Astrocyte (in vitro differentiated cells and primary cell): ENCODE measurements around the gene THSD7B. TPM values are rescaled to one million over a fixed set of nuclear protein-coding genes. Genes with fewer than 3 reads are reported as not detected.

ENCODE experiments used
- DNase-seq: peaks from one replicate; pipeline ENCODE4 v3.0.0-alpha.2; 2010; ENCODE audit warnings: low read depth
- FAIRE-seq: peaks from 2 replicates; lab custom pipeline; 2011; peaks lifted over from hg19 to GRCh38; lab: Jason Lieb, UNC
- H2AFZ ChIP-seq: 2 replicates; pipeline ENCODE4 v1.6.0; 2012; ENCODE audit warnings: low read depth, low read length, inconsistent platforms
- H3K27ac ChIP-seq: 2 replicates; pipeline ENCODE4 v1.5.1; 2011; ENCODE audit warnings: low read depth, low read length, inconsistent platforms
- H3K27me3 ChIP-seq: 2 replicates; pipeline ENCODE4 v1.6.0; 2011; ENCODE audit warnings: low read length, inconsistent platforms; ENCODE audit not compliant: insufficient read depth
- H3K36me3 ChIP-seq: 2 replicates; pipeline ENCODE4 v1.5.1; 2011; ENCODE audit warnings: low read length, inconsistent platforms; ENCODE audit not compliant: insufficient read depth
- H3K4me1 ChIP-seq: 2 replicates; pipeline ENCODE4 v1.5.1; 2011; ENCODE audit warnings: low read length, inconsistent platforms; ENCODE audit not compliant: insufficient read depth
- H3K4me2 ChIP-seq: 2 replicates; pipeline ENCODE4 v1.6.0; 2012; ENCODE audit warnings: low read length, inconsistent platforms
- H3K4me3 ChIP-seq: 2 replicates; pipeline ENCODE4 v1.5.1; 2011; ENCODE audit warnings: low read depth, mild to moderate bottlenecking, low read length, inconsistent platforms; ENCODE audit not compliant: insufficient read depth
- H3K79me2 ChIP-seq: 2 replicates; pipeline ENCODE4 v1.6.0; 2012; ENCODE audit warnings: mild to moderate bottlenecking, low read length, inconsistent platforms; ENCODE audit not compliant: insufficient read depth
- H3K9ac ChIP-seq: 2 replicates; pipeline ENCODE4 v1.6.0; 2012; ENCODE audit warnings: mild to moderate bottlenecking, low read length, inconsistent platforms
- H3K9me3 ChIP-seq: 2 replicates; pipeline ENCODE4 v1.5.1; 2012; ENCODE audit warnings: low read depth, mild to moderate bottlenecking, low read length, inconsistent platforms; ENCODE audit not compliant: insufficient read depth
- H4K20me1 ChIP-seq: 2 replicates; pipeline ENCODE4 v1.6.0; 2012; ENCODE audit warnings: low read length, inconsistent platforms; ENCODE audit not compliant: insufficient read depth
- H3K27ac Mint-ChIP-seq: one replicate; pipeline ENCODE4 v1.8.0; 2021; ENCODE audit warnings: mild to moderate bottlenecking, mixed read lengths; ENCODE audit not compliant: unreplicated experiment
- H3K27me3 Mint-ChIP-seq: one replicate; pipeline ENCODE4 v1.8.0; 2021; ENCODE audit warnings: low read depth, mixed read lengths; ENCODE audit not compliant: unreplicated experiment
- H3K36me3 Mint-ChIP-seq: one replicate; pipeline ENCODE4 v1.8.0; 2021; ENCODE audit warnings: low read depth, mixed read lengths; ENCODE audit not compliant: unreplicated experiment
- H3K4me1 Mint-ChIP-seq: one replicate; pipeline ENCODE4 v1.8.0; 2021; ENCODE audit warnings: low read depth, mixed read lengths; ENCODE audit not compliant: unreplicated experiment
- H3K4me3 Mint-ChIP-seq: one replicate; pipeline ENCODE4 v1.8.0; 2021; ENCODE audit warnings: mild to moderate bottlenecking, moderate library complexity, mixed read lengths; ENCODE audit not compliant: unreplicated experiment
- H3K9me3 Mint-ChIP-seq: one replicate; pipeline ENCODE4 v1.8.0; 2021; ENCODE audit warnings: mild to moderate bottlenecking, mixed read lengths; ENCODE audit not compliant: unreplicated experiment
- EZH2 ChIP-seq: IDR thresholded peaks from 2 replicates; pipeline ENCODE4 v1.6.1; 2012; ENCODE audit warnings: mild to moderate bottlenecking, low read length, inconsistent platforms; ENCODE audit not compliant: insufficient read depth
- total RNA-seq: library from RNA; stranded (reverse); gene quantifications from 2 replicates; pipeline ENCODE4 v1.2.1, GENCODE V29; 2021
- TF ChIP-seq, protein P1 (sequence below): IDR thresholded peaks from 2 replicates; pipeline ENCODE4 v1.5.1; 2011; ENCODE audit warnings: low read depth, mild to moderate bottlenecking, inconsistent platforms, low read length, moderate library complexity; ENCODE audit not compliant: insufficient read depth

THSD7B gene
- total RNA-seq, 1 donor from 2014 or later: 0.18 TPM

DNA sequence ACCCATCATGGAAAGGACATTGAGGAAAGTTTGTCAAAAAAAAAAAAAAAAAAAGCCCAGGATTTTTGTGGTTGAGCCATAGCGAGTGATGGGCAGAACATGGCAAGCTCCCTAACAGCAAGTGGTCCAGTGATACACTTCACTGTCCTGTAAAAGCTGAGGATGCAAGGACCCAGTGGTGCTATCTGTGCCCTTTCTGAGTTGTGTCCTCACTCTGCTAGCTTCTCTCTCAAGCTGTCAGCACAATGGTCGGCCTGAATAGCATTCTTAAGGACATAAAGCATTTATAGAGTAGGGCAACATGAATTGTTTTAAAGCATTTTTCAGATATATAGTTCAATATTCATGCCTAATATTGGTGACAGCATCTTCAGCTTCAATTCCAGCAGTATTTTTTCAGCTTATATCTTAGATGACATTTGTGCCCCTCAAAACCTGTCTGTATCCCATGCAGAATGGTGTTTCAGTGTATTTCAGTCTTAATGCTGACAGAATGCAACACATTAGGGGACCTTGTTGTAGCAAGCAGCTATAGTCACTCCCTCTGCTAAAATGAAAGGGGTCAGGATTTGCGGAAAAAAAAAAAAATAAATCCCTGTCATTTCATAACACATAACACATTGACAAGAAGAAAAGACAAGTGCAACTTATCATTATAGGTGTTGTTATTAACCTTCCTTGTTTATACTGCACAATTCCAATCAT, 496.7 kb downstream of the THSD7B start:
- Histone ChIP-seq H3K4me2 (no peak overlapping the region), H3K4me3 (no peak overlapping the region), H4K20me1 (no peaks in the 10 kb centered on the region), H3K9ac (no peak overlapping the region), H3K9me3 (no peaks in the 10 kb centered on the region), H3K36me3 (no peaks in the 10 kb centered on the region), H3K4me1 (no peaks in the 10 kb centered on the region), H2AFZ (no peak overlapping the region), H3K27ac (no peak overlapping the region), H3K79me2 (no peaks in the 10 kb centered on the region), H3K27me3 (no peaks in the 10 kb centered on the region)
- Mint-ChIP-seq H3K4me3 (no peak overlapping the region), H3K27me3 (no peaks in the 10 kb centered on the region), H3K27ac (no peak overlapping the region), H3K36me3 (no peaks in the 10 kb centered on the region), H3K4me1 (no peaks in the 10 kb centered on the region), H3K9me3 (no peaks in the 10 kb centered on the region)
- no peak for FAIRE-seq
- no peak for TF ChIP-seq EZH2
- TF ChIP-seq, protein P1, sequence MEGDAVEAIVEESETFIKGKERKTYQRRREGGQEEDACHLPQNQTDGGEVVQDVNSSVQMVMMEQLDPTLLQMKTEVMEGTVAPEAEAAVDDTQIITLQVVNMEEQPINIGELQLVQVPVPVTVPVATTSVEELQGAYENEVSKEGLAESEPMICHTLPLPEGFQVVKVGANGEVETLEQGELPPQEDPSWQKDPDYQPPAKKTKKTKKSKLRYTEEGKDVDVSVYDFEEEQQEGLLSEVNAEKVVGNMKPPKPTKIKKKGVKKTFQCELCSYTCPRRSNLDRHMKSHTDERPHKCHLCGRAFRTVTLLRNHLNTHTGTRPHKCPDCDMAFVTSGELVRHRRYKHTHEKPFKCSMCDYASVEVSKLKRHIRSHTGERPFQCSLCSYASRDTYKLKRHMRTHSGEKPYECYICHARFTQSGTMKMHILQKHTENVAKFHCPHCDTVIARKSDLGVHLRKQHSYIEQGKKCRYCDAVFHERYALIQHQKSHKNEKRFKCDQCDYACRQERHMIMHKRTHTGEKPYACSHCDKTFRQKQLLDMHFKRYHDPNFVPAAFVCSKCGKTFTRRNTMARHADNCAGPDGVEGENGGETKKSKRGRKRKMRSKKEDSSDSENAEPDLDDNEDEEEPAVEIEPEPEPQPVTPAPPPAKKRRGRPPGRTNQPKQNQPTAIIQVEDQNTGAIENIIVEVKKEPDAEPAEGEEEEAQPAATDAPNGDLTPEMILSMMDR: no peak
- DNase-seq: no peak

DNA sequence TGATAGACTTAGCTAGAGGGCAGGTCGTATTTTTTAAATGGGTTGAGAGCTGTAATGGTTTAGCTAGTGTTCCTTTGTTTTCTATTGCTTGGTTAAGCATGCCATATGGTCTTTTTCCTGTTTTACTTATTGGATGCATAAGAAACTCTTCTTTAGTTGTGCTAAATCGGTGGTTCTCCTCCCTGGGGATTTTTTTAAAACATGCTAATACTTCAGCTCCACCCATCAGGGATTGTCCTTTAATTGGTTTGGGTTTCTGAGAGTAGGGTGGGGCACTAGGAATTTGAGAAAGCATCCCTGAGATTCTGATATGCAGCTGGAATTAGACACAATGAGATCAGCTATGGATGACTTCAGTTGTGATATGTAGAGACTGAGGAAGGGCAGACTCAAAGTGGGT, 497.2 kb downstream of the THSD7B start:
- no peak for FAIRE-seq
- no peaks in the 10 kb centered on the region for H3K27me3 Mint-ChIP-seq
- no peaks in the 10 kb centered on the region for H3K9me3 Mint-ChIP-seq
- no peak overlapping the region for H3K9ac ChIP-seq
- no peak overlapping the region for H3K27ac Mint-ChIP-seq
- H3K27me3 ChIP-seq: no peaks in the 10 kb centered on the region
- H3K4me3 Mint-ChIP-seq: no peak overlapping the region
- no peaks in the 10 kb centered on the region for H3K4me1 ChIP-seq
- H3K79me2 ChIP-seq: no peaks in the 10 kb centered on the region
- TF ChIP-seq, protein P1: no peak
- no peak for TF ChIP-seq EZH2
- H3K4me3 ChIP-seq: no peak overlapping the region
- no peaks in the 10 kb centered on the region for H3K36me3 ChIP-seq
- H3K27ac ChIP-seq: no peak overlapping the region
- DNase-seq: no peak
- H3K36me3 Mint-ChIP-seq: no peaks in the 10 kb centered on the region
- H4K20me1 ChIP-seq: no peaks in the 10 kb centered on the region
- H3K4me1 Mint-ChIP-seq: no peaks in the 10 kb centered on the region
- H3K4me2 ChIP-seq: no peak overlapping the region
- H3K9me3 ChIP-seq: no peaks in the 10 kb centered on the region
- no peak overlapping the region for H2AFZ ChIP-seq

DNA sequence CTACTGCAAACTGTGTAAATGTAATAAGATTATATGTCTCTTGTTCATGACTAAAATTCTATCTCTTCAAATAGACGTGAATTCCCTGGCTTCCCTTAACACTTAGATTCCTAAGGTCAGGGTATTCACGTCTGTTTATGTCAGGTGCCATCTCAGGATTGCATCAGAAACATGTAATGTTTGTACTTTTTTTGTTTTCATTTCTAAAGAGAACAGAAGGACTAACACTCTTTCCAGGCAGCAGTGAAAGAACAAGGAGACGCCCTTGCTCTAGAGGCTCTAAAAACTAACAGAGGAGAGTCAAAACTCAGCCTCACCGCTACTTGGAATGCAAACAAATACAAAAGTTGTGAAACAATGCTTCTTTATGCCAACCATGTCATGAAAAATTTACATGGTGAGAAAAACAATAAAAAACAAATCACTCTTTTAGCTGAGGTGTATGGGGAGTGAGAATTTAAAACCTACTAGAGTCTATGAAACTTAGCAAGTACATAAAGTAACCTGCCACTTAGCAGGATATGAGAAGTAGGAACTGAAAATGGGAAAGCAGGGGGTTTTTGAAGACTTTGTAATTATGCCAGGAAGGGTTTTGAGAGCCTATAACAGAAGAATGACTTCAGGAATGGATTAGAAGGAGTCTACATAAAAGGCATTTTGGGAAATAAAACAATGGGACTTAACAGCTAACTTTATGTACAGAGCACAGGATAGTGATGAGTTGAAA, 522.7 kb downstream of the THSD7B start:
- Histone ChIP-seq H3K9me3 (no peaks in the 10 kb centered on the region), H3K27me3 (no peaks in the 10 kb centered on the region), H3K4me3 (no peak overlapping the region), H2AFZ (no peak overlapping the region), H3K4me2 (no peak overlapping the region), H3K4me1 (no peaks in the 10 kb centered on the region), H3K27ac (no peak overlapping the region), H3K36me3 (no peaks in the 10 kb centered on the region), H3K9ac (no peak overlapping the region), H4K20me1 (no peaks in the 10 kb centered on the region), H3K79me2 (no peaks in the 10 kb centered on the region)
- Mint-ChIP-seq H3K36me3 (no peaks in the 10 kb centered on the region), H3K4me3 (no peak overlapping the region), H3K27ac (no peak overlapping the region), H3K27me3 (no peaks in the 10 kb centered on the region), H3K9me3 (peaks cover 2% of the 10 kb centered on the region), H3K4me1 (peaks cover 3% of the 10 kb centered on the region)
- DNase-seq (no peak), FAIRE-seq (no peak)
- no peak for TF ChIP-seq EZH2
- TF ChIP-seq, protein P1: no peak
